ENCODE measurements around the gene C2CD5.

The C2CD5 gene

GRCh38 chr12:22535478-22535877 lies 8.9 kb downstream of the C2CD5 start:
- H3K4me3 ChIP-seq (ENCODE audit: low read depth in 1 of 2, low read length in 2 of 2), result no peak overlapping the region
- H3K27ac ChIP-seq (ENCODE audit: low read length), result no peak overlapping the region
- H3K36me3 ChIP-seq (ENCODE audit: control insufficient read depth in 1 of 2, insufficient read depth in 2 of 2, low read length in 2 of 2), result peaks cover 13 to 22% of the 10 kb centered on the region in 2 donors
- H3K4me1 ChIP-seq (ENCODE audit: control insufficient read depth in 1 of 2, insufficient read depth in 2 of 2, low read length in 2 of 2), result peaks cover 0 to 10% of the 10 kb centered on the region in 2 donors
- H3K9me3 ChIP-seq (ENCODE audit: control insufficient read depth in 1 of 2, low read length in 2 of 2), result no peaks in the 10 kb centered on the region
- no peaks in the 10 kb centered on the region for H3K27me3 ChIP-seq (ENCODE audit: low read depth, low read length)

- Histone ChIP-seq H3K4me1 (ENCODE audit: control insufficient read depth in 1 of 2, insufficient read depth in 2 of 2, low read length in 2 of 2) (peaks cover 0 to 10% of the 10 kb centered on the region in 2 donors), H3K27ac (ENCODE audit: low read length) (no peak overlapping the region), H3K27me3 (ENCODE audit: low read depth, low read length) (no peaks in the 10 kb centered on the region), H3K9me3 (ENCODE audit: control insufficient read depth in 1 of 2, low read length in 2 of 2) (no peaks in the 10 kb centered on the region), H3K36me3 (ENCODE audit: control insufficient read depth in 1 of 2, insufficient read depth in 2 of 2, low read length in 2 of 2) (peaks cover 13 to 22% of the 10 kb centered on the region in 2 donors), H3K4me3 (ENCODE audit: low read depth in 1 of 2, low read length in 2 of 2) (no peak overlapping the region)
These were observed 9.3 kb downstream of the C2CD5 start for GRCh38 chr12:22535038-22535437.

- Histone ChIP-seq H3K9me3 (ENCODE audit: control insufficient read depth in 1 of 2, low read length in 2 of 2) (no peaks in the 10 kb centered on the region), H3K36me3 (ENCODE audit: control insufficient read depth in 1 of 2, insufficient read depth in 2 of 2, low read length in 2 of 2) (peaks cover 13 to 22% of the 10 kb centered on the region in 2 donors), H3K27ac (ENCODE audit: low read length) (no peak overlapping the region), H3K4me1 (ENCODE audit: control insufficient read depth in 1 of 2, insufficient read depth in 2 of 2, low read length in 2 of 2) (peaks cover 0 to 9% of the 10 kb centered on the region in 2 donors), H3K27me3 (ENCODE audit: low read depth, low read length) (no peaks in the 10 kb centered on the region), H3K4me3 (ENCODE audit: low read depth in 1 of 2, low read length in 2 of 2) (no peak overlapping the region)
These were observed 11.2 kb downstream of the C2CD5 start for GRCh38 chr12:22533155-22533554.

- H3K27ac ChIP-seq (ENCODE audit: low read length), result no peak overlapping the region
- H3K27me3 ChIP-seq (ENCODE audit: low read depth, low read length), result no peaks in the 10 kb centered on the region
- H3K4me3 ChIP-seq (ENCODE audit: low read depth in 1 of 2, low read length in 2 of 2), result no peak overlapping the region
- H3K36me3 ChIP-seq (ENCODE audit: control insufficient read depth in 1 of 2, insufficient read depth in 2 of 2, low read length in 2 of 2), result peaks cover 13 to 22% of the 10 kb centered on the region in 2 donors
- peaks cover 0 to 3% of the 10 kb centered on the region in 2 donors for H3K4me1 ChIP-seq (ENCODE audit: control insufficient read depth in 1 of 2, insufficient read depth in 2 of 2, low read length in 2 of 2)
- H3K9me3 ChIP-seq (ENCODE audit: control insufficient read depth in 1 of 2, low read length in 2 of 2), result no peaks in the 10 kb centered on the region
These were observed 12.0 kb downstream of the C2CD5 start for GRCh38 chr12:22532317-22532716.

- H3K36me3 ChIP-seq (ENCODE audit: control insufficient read depth in 1 of 2, insufficient read depth in 2 of 2, low read length in 2 of 2), result peaks cover 13 to 22% of the 10 kb centered on the region in 2 donors
These were observed 13.1 kb downstream of the C2CD5 start for GRCh38 chr12:22531205-22531604.

GRCh38 chr12:22529281-22530060 lies 14.9 kb downstream of the C2CD5 start:
- Histone ChIP-seq H3K27me3 (ENCODE audit: low read depth, low read length) (no peaks in the 10 kb centered on the region), H3K27ac (ENCODE audit: low read length) (no peak overlapping the region), H3K36me3 (ENCODE audit: control insufficient read depth in 1 of 2, insufficient read depth in 2 of 2, low read length in 2 of 2) (peaks cover 16 to 26% of the 10 kb centered on the region in 2 donors)

More at GRCh38 chr12:22531205-22531604, 13.1 kb downstream of the C2CD5 start:
- no peaks in the 10 kb centered on the region for H3K9me3 ChIP-seq (ENCODE audit: control insufficient read depth in 1 of 2, low read length in 2 of 2)
- no peaks in the 10 kb centered on the region for H3K4me1 ChIP-seq (ENCODE audit: control insufficient read depth in 1 of 2, insufficient read depth in 2 of 2, low read length in 2 of 2)
- H3K27me3 ChIP-seq (ENCODE audit: low read depth, low read length), result no peaks in the 10 kb centered on the region
- no peak overlapping the region for H3K27ac ChIP-seq (ENCODE audit: low read length)
- no peak overlapping the region for H3K4me3 ChIP-seq (ENCODE audit: low read depth in 1 of 2, low read length in 2 of 2)

GRCh38 chr12:22527999-22528398 lies 16.3 kb downstream of the C2CD5 start:
- Histone ChIP-seq H3K36me3 (ENCODE audit: control insufficient read depth in 1 of 2, insufficient read depth in 2 of 2, low read length in 2 of 2) (peaks cover 18 to 28% of the 10 kb centered on the region in 2 donors), H3K4me3 (ENCODE audit: low read depth in 1 of 2, low read length in 2 of 2) (no peak overlapping the region), H3K27me3 (ENCODE audit: low read depth, low read length) (no peaks in the 10 kb centered on the region), H3K4me1 (ENCODE audit: control insufficient read depth in 1 of 2, insufficient read depth in 2 of 2, low read length in 2 of 2) (no peaks in the 10 kb centered on the region), H3K27ac (ENCODE audit: low read length) (no peak overlapping the region), H3K9me3 (ENCODE audit: control insufficient read depth in 1 of 2, low read length in 2 of 2) (no peaks in the 10 kb centered on the region)

More at GRCh38 chr12:22529281-22530060, 14.9 kb downstream of the C2CD5 start:
- Histone ChIP-seq H3K4me3 (ENCODE audit: low read depth in 1 of 2, low read length in 2 of 2) (no peak overlapping the region), H3K9me3 (ENCODE audit: control insufficient read depth in 1 of 2, low read length in 2 of 2) (no peaks in the 10 kb centered on the region), H3K4me1 (ENCODE audit: control insufficient read depth in 1 of 2, insufficient read depth in 2 of 2, low read length in 2 of 2) (no peaks in the 10 kb centered on the region)

- Histone ChIP-seq H3K4me3 (ENCODE audit: low read depth in 1 of 2, low read length in 2 of 2) (no peak overlapping the region), H3K4me1 (ENCODE audit: control insufficient read depth in 1 of 2, insufficient read depth in 2 of 2, low read length in 2 of 2) (no peaks in the 10 kb centered on the region), H3K27me3 (ENCODE audit: low read depth, low read length) (no peaks in the 10 kb centered on the region), H3K27ac (ENCODE audit: low read length) (no peak overlapping the region), H3K36me3 (ENCODE audit: control insufficient read depth in 1 of 2, insufficient read depth in 2 of 2, low read length in 2 of 2) (peaks cover 20 to 21% of the 10 kb centered on the region in 2 donors), H3K9me3 (ENCODE audit: control insufficient read depth in 1 of 2, low read length in 2 of 2) (no peaks in the 10 kb centered on the region)
These were observed 17.5 kb downstream of the C2CD5 start for GRCh38 chr12:22526836-22527235.

- Histone ChIP-seq H3K4me1 (ENCODE audit: control insufficient read depth in 1 of 2, insufficient read depth in 2 of 2, low read length in 2 of 2) (no peaks in the 10 kb centered on the region), H3K36me3 (ENCODE audit: control insufficient read depth in 1 of 2, insufficient read depth in 2 of 2, low read length in 2 of 2) (peaks cover 14 to 21% of the 10 kb centered on the region in 2 donors), H3K9me3 (ENCODE audit: control insufficient read depth in 1 of 2, low read length in 2 of 2) (no peaks in the 10 kb centered on the region)
These were observed 18.9 kb downstream of the C2CD5 start for GRCh38 chr12:22525426-22525825.

GRCh38 chr12:22518998-22519397 lies 25.3 kb downstream of the C2CD5 start:
- no peaks in the 10 kb centered on the region for H3K27me3 ChIP-seq (ENCODE audit: low read depth, low read length)
- peaks cover 14 to 19% of the 10 kb centered on the region in 2 donors for H3K36me3 ChIP-seq (ENCODE audit: control insufficient read depth in 1 of 2, insufficient read depth in 2 of 2, low read length in 2 of 2)
- H3K4me1 ChIP-seq (ENCODE audit: control insufficient read depth in 1 of 2, insufficient read depth in 2 of 2, low read length in 2 of 2), result peaks cover 0 to 5% of the 10 kb centered on the region in 2 donors
- no peak overlapping the region for H3K27ac ChIP-seq (ENCODE audit: low read length)
- no peak overlapping the region for H3K4me3 ChIP-seq (ENCODE audit: low read depth in 1 of 2, low read length in 2 of 2)
- H3K9me3 ChIP-seq (ENCODE audit: control insufficient read depth in 1 of 2, low read length in 2 of 2), result no peaks in the 10 kb centered on the region

More at GRCh38 chr12:22525426-22525825, 18.9 kb downstream of the C2CD5 start:
- no peak overlapping the region for H3K4me3 ChIP-seq (ENCODE audit: low read depth in 1 of 2, low read length in 2 of 2)
- no peak overlapping the region for H3K27ac ChIP-seq (ENCODE audit: low read length)
- no peaks in the 10 kb centered on the region for H3K27me3 ChIP-seq (ENCODE audit: low read depth, low read length)

- Histone ChIP-seq H3K36me3 (ENCODE audit: control insufficient read depth in 1 of 2, insufficient read depth in 2 of 2, low read length in 2 of 2) (peaks cover 10 to 15% of the 10 kb centered on the region in 2 donors), H3K4me3 (ENCODE audit: low read depth in 1 of 2, low read length in 2 of 2) (no peak overlapping the region), H3K4me1 (ENCODE audit: control insufficient read depth in 1 of 2, insufficient read depth in 2 of 2, low read length in 2 of 2) (peaks cover 0 to 5% of the 10 kb centered on the region in 2 donors), H3K27me3 (ENCODE audit: low read depth, low read length) (no peaks in the 10 kb centered on the region), H3K9me3 (ENCODE audit: control insufficient read depth in 1 of 2, low read length in 2 of 2) (no peaks in the 10 kb centered on the region), H3K27ac (ENCODE audit: low read length) (no peak overlapping the region)
These were observed 26.2 kb downstream of the C2CD5 start for GRCh38 chr12:22518060-22518719.
